RWPE2 (cell line): Measurements from ENCODE around the gene C2orf69.
A peak's percentile ranks its signal among the peaks of the same experiment; 100 is the strongest.

Source experiments
- ATAC-seq: fragments of 200-7000 bp; cut with Tn5 transposase; 3 replicates; pipeline ENCODE4 v1.9.1; 2021; ENCODE audit warnings: low read depth
- DNase-seq: peaks from one replicate; pipeline ENCODE4 v3.0.0-alpha.2; 2020; ENCODE audit warnings: low spot score
- H3K27ac ChIP-seq: fragments of 450-650 bp; 2 replicates; pipeline ENCODE4 v1.5.1; 2017; ENCODE audit warnings: mild to moderate bottlenecking; ENCODE audit not compliant: poor library complexity, severe bottlenecking
- H3K27me3 ChIP-seq: fragments of 250-450 bp; sonication (Bioruptor Pico); 2 replicates; pipeline ENCODE4 v1.5.1; 2021; ENCODE audit warnings: mild to moderate bottlenecking, moderate library complexity; ENCODE audit not compliant: insufficient read depth, poor library complexity, severe bottlenecking
- H3K36me3 ChIP-seq: fragments of 250-450 bp; sonication (Bioruptor Pico); 2 replicates; pipeline ENCODE4 v1.5.1; 2020; ENCODE audit warnings: low read depth, mild to moderate bottlenecking, moderate library complexity
- H3K4me1 ChIP-seq: fragments of 250-450 bp; sonication (Bioruptor Pico); 2 replicates; pipeline ENCODE4 v1.5.1; 2021; ENCODE audit warnings: mild to moderate bottlenecking, moderate library complexity; ENCODE audit not compliant: insufficient read depth, poor library complexity, severe bottlenecking
- H3K4me3 ChIP-seq: fragments of 250-450 bp; sonication (Bioruptor Pico); 2 replicates; pipeline ENCODE4 v1.5.1; 2021; ENCODE audit warnings: mild to moderate bottlenecking, moderate library complexity; ENCODE audit not compliant: severe bottlenecking
- H3K9me3 ChIP-seq: fragments of 250-450 bp; sonication (Bioruptor Pico); 2 replicates; pipeline ENCODE4 v1.5.1; 2021; ENCODE audit warnings: mild to moderate bottlenecking, moderate library complexity; ENCODE audit not compliant: severe bottlenecking
- TF ChIP-seq, protein P1 (sequence below): fragments of 450-650 bp; IDR thresholded peaks from one replicate; pipeline ENCODE4 v1.5.1; 2017; ENCODE audit warnings: mild to moderate bottlenecking, moderate library complexity; ENCODE audit not compliant: poor library complexity, severe bottlenecking

The C2orf69 gene

DNA sequence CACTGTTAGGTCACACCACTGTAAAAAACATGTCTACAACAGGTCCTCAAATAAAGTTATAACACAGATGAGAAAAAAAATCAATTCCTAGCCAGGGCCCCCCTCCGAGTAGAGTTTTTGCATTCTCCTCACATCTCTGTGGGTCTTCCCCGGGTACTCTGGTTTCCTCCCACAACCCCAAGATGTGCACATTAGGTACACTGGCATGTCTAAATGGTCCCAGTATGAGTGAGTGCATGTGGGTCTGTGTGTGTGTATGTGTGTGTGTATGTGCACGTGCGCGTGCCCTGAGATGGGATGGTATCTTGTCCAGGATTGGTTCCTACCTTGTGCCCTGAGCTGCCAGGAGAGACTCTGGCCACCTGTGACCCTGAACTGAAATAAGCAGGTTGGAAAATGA, 39.3 kb downstream of the C2orf69 start:
- Histone ChIP-seq H3K36me3 (peaks cover 81% of the 10 kb centered on the region), H3K4me3 (no peak overlapping the region), H3K9me3 (no peaks in the 10 kb centered on the region), H3K27ac (no peak overlapping the region), H3K27me3 (no peaks in the 10 kb centered on the region), H3K4me1 (peaks cover 5% of the 10 kb centered on the region)
- TF ChIP-seq, protein P1, sequence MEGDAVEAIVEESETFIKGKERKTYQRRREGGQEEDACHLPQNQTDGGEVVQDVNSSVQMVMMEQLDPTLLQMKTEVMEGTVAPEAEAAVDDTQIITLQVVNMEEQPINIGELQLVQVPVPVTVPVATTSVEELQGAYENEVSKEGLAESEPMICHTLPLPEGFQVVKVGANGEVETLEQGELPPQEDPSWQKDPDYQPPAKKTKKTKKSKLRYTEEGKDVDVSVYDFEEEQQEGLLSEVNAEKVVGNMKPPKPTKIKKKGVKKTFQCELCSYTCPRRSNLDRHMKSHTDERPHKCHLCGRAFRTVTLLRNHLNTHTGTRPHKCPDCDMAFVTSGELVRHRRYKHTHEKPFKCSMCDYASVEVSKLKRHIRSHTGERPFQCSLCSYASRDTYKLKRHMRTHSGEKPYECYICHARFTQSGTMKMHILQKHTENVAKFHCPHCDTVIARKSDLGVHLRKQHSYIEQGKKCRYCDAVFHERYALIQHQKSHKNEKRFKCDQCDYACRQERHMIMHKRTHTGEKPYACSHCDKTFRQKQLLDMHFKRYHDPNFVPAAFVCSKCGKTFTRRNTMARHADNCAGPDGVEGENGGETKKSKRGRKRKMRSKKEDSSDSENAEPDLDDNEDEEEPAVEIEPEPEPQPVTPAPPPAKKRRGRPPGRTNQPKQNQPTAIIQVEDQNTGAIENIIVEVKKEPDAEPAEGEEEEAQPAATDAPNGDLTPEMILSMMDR = no peak
- DNase-seq (no peak), ATAC-seq (no peak)

DNA sequence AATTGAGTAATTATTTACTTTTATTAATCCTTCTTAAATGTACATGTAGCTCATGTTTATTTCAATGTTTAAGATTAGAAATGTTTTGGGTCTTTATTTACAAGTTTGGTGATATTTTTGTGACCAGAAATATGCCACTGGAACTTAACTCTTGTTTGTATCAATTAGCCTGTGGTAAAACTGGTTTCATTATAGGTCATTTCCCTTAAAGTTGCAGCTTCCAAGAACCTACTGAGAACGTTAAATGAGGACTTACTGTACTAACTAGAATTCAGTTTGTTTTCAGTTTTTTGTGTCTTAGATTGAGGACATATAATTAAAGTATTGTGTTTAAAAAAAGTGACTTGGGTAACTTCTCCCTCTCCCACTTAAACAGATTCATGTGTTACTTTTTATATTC, 39.9 kb downstream of the C2orf69 start:
- H3K4me1 ChIP-seq = peaks cover 5% of the 10 kb centered on the region
- TF ChIP-seq, protein P1 = no peak
- H3K9me3 ChIP-seq = no peaks in the 10 kb centered on the region
- no peak overlapping the region for H3K4me3 ChIP-seq
- H3K27me3 ChIP-seq = no peaks in the 10 kb centered on the region
- H3K27ac ChIP-seq = no peak overlapping the region
- ATAC-seq (no peak), DNase-seq (no peak)
- H3K36me3 ChIP-seq = peaks cover 74% of the 10 kb centered on the region

GRCh38 chr2:199955007-199955338, 43.9 kb downstream of the C2orf69 start:
- Histone ChIP-seq H3K9me3 (no peaks in the 10 kb centered on the region), H3K36me3 (peaks cover 55% of the 10 kb centered on the region), H3K27ac (peak overlapping the region; percentile 72), H3K4me1 (peaks cover 8% of the 10 kb centered on the region), H3K4me3 (peak overlapping the region; percentile 73), H3K27me3 (no peaks in the 10 kb centered on the region)
- ATAC-seq = peak; percentile 73
- no peak for DNase-seq
- TF ChIP-seq, protein P1 = no peak

- H3K27ac ChIP-seq = peak within 1 kb of the TSS; percentile 72
- peak within 1 kb of the TSS; percentile 73 for H3K4me3 ChIP-seq
- H3K9me3 ChIP-seq = no peaks in the 10 kb centered on the region
- ATAC-seq = peak; percentile 91
- H3K36me3 ChIP-seq = peaks cover 55% of the 10 kb centered on the region
- DNase-seq = peak; percentile 88
- H3K4me1 ChIP-seq = peaks cover 8% of the 10 kb centered on the region
- no peaks in the 10 kb centered on the region for H3K27me3 ChIP-seq
- TF ChIP-seq, protein P1 = no peak
Measured at GRCh38 chr2:199955339-199956061, 44.4 kb downstream of the C2orf69 start, which contains the start of the genes MAIP1 and TYW5. Gene MAIP1 (plus strand): TSS chr2:199955582. CDS start chr2:199955799, 217 bp downstream. Gene TYW5 (minus strand): TSS chr2:199955491. CDS start chr2:199955470, 21 bp downstream.

DNA sequence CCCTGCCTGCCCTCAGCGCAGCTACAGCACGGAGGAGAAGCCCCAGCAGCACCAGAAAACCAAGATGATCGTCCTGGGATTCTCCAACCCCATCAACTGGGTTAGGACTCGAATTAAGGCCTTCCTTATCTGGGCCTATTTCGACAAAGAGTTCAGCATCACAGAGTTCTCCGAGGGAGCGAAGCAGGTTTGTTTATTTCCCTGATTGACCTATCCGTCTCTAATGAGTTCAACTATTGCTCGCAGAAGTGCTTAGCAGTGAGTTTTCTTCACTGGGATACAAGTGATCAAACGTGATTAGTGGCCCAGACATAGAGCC, 44.9 kb downstream of the C2orf69 start:
- peaks cover 8% of the 10 kb centered on the region for H3K4me1 ChIP-seq
- H3K36me3 ChIP-seq = peaks cover 55% of the 10 kb centered on the region
- DNase-seq (no peak), ATAC-seq (no peak)
- peak overlapping the region; percentile 72 for H3K27ac ChIP-seq
- H3K27me3 ChIP-seq = no peaks in the 10 kb centered on the region
- H3K9me3 ChIP-seq = no peaks in the 10 kb centered on the region
- TF ChIP-seq, protein P1 = no peak
- H3K4me3 ChIP-seq = peak overlapping the region; percentile 73
